Stromal cell of bone marrow (primary cell): ENCODE data around the gene SPATA9.

Experiments
- DNase-seq: peaks from one replicate; pipeline ENCODE4 v3.0.0-alpha.2; 2012; ENCODE audit warnings: low read depth

SPATA9 gene, protein sequence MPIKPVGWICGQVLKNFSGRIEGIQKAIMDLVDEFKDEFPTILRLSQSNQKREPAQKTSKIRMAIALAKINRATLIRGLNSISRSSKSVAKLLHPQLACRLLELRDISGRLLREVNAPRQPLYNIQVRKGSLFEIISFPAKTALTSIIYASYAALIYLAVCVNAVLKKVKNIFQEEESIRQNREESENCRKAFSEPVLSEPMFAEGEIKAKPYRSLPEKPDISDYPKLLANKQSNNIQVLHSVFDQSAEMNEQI

DNA sequence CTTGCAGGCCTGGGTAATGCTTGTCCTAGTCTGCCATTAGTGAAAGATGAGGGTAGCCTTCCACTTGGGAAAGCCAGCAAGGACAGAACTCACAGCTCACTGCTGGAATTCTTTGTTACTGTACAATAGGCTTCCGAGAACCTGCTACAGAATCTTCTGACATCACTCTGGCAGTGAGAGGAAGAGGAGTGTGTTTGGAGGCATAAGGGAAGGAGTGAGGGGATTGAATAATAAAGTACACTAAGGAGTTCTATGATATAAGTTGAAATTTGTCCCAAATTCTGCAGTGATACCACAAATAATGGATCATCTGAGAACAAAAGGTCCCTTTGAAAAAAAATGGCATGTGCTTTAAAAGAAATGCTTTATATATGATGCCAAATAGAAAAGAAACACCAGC, at the start of gene SPATA9:
Gene SPATA9, minus strand, starts transcription at position 101 of the 400 bp plus-strand sequence. CDS start 137 bp downstream, outside the sequence.
- no peak for DNase-seq

DNA sequence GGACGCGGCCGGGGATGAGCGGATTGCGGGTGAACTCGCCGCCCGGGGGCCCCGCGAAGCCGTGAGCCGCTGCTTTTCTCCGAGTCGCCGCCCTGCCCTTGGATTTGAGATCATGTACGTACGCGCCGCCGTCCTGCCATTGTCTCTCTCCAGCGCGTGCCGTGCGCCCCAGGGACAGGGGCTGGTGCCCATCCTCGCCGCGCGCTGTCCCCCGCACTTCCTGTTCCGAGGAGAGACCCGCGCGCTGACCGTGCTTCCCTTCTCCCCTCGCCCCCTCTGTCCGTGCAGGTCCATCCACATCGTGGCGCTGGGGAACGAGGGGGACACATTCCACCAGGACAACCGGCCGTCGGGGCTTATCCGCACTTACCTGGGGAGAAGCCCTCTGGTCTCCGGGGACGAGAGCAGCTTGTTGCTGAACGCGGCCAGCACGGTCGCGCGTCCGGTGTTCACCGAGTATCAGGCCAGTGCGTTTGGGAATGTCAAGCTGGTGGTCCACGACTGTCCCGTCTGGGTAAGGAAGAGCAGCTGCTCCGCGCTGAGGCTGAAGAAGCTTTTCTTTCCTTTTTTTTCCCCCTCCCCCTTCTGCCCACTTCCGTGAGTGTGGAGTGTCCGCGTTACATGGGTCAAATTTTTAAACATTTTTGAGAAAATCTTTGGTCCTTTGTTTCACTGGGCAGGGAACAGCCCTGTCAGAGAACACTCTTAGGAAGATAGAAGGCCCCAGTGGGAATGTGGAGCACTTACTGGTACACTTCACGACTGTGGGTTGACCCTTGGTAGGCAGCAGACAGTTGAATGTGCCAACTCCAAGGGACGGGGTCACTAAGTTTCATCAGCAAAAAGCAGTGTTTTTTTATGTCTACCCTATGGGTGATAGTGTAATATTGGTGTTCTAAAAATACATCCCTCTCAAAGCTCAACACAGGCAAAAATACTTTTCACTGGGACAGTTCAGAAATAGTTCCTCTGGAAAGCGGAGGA, 49.1 kb upstream of the SPATA9 start:
- DNase-seq, result no peak

DNA sequence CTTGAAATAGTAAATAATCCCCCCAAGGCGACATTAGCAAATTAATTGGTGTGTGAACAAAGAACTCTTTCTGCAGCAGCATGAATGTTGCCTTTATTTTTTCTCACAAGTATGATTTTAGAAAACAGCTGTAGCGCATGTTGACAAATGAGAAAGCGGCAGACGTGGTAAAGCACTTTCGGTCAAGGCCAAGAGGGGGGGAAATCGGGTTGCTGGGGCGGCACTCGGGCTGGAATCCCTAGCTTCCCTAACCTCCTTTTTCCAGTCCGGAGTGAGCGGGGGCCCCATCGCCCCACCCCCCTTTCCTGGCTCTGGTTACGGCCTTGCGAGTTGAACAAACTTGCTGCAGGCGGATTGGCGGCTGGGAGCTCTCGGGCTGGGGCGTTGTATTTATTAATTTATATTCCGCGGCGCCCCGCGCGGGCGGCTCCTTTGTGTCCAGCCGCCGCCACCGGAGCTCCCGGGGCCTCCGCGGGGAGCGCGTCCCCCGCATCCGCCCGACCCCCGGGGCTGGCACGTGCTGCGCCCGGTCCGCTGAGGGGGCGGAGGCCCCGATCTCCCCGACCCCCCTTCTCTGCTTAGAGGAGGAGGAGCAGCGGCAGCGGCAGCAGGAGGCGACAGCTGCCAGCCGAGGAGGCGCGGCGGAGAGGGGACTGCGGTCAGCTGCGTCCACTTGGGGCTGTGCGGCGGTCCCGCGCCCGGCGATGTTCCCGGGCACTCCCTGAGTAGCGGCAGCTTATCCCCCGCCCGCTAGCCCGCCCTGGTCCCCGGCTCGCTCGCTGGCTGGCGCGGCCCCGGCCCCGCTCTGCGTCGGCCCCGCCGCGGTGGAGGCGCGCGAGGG, 48.2 kb upstream of the SPATA9 start, which contains the start of gene RHOBTB3:
Gene RHOBTB3, plus strand, starts transcription at position 607 of the 841 bp plus-strand sequence. CDS start 347 bp downstream, outside the sequence.
- peak; percentile 85 for DNase-seq

DNA sequence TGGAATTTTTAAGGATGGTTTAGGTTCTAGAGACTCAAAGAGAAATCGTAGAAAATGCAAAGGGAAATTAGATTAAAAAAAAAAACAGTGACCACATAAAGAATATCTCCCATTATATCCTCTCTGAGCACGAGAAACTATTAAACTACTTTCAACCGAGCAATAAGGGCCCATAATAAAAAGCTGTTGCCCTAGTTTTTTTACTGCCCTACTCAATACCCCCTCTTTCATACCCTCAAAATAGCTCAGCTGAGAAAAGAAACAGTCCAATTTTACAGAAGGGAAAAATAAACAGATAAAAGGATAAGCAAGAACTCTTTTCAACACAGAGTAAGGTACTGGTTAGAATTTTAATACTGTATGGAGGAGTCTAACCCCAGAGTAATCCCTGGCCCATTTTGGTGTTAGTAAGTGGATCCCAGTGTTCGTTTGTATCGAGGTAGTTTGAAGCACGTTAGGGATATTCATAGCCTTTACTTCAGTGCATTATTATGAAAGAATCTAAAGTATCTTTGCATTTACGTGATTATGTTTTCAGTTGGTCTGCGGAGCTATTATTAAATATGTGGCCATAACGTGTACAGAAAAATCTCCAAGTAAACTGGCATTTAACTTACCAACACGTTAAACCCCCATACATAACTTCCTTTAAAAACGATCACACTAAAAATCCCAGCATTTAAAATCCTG, 47.4 kb upstream of the SPATA9 start:
- no peak for DNase-seq

DNA sequence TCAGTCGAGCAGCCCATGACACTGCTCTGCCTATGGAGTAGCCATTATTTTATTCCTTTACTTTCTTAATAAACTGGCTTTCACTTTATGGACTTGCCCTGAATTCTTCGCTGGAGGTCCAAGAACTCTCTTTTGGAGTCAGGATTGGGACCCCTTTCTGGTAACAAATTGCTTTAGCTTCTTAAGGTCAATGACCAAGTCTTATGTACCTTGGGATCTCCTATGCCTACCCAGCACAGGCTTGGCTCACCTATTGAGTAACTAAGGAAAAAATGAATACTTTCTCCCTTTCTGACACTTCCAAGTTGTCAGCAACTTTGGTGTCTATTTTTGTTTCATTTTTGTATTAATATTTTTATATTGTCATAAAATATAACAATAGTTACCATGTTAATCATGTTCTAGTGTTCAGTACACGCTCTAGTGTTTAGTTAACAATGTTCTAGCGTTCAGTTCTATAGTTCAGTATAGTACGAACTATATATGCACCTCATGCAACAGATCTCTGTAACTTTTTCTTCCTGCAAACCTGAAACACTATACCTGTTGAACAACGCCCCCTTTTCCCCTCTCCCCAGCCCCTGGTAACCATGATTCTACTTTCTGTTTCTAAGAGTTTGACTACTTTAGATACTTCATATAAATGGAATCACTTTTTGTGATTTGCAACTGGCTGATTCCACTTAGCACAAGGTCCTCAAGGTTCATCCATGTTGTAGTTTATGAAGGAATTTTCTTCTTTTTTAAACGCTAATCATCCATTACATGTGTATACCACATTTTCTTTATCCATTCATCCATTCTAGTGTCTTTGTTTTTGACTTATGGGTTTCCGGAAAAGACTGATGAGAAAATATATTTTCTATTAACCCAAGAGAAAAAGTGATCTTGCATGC, 46.6 kb upstream of the SPATA9 start:
- DNase-seq, result no peak

DNA sequence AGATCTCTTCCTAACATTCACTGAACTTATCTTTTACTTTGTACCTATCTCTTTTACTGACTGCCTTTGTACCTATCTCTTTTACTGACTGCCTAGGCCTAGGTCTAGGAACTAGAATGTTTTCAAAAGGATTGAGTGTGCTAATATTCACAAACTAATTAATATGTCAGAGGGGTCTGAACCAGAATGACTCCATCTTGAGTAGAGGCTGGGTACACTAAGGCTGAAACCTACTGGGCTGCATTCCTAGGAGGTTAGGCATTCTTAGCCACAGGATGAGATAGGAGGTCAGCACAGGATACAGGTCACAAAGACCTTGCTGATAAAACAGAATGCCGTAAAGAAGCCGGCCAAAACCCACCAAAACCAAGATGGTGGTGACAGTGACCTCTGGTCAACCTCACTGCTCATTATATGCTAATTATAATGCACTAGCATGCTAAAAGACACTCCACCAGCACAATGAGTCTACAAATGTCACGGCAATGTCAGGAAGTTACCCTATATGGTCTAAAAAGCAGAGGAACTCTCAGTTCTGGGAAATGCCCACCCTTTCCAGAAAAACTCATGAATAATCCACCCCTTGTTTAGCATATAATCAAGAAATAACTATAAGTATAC, 45.8 kb upstream of the SPATA9 start:
- DNase-seq, result no peak

DNA sequence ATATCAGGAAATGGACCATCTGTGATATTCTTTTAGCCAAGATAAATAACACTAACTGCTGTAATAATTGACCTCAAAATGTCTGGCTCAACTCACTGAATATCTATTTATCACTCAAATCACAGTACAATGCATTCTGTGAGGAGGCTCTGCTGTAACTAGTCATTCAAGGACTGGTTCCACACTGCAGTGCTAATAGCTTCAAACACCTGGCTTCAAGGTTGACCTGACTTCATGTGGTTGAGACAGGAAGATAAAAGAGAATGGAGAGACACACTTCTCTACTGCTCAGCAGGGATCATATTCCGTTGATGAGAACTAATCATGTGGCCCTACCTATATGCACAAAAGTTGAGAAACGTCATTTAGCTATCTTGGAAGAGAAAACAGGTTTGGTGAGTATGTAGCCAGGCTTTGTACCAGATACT, 45.0 kb upstream of the SPATA9 start:
- DNase-seq, result no peak

DNA sequence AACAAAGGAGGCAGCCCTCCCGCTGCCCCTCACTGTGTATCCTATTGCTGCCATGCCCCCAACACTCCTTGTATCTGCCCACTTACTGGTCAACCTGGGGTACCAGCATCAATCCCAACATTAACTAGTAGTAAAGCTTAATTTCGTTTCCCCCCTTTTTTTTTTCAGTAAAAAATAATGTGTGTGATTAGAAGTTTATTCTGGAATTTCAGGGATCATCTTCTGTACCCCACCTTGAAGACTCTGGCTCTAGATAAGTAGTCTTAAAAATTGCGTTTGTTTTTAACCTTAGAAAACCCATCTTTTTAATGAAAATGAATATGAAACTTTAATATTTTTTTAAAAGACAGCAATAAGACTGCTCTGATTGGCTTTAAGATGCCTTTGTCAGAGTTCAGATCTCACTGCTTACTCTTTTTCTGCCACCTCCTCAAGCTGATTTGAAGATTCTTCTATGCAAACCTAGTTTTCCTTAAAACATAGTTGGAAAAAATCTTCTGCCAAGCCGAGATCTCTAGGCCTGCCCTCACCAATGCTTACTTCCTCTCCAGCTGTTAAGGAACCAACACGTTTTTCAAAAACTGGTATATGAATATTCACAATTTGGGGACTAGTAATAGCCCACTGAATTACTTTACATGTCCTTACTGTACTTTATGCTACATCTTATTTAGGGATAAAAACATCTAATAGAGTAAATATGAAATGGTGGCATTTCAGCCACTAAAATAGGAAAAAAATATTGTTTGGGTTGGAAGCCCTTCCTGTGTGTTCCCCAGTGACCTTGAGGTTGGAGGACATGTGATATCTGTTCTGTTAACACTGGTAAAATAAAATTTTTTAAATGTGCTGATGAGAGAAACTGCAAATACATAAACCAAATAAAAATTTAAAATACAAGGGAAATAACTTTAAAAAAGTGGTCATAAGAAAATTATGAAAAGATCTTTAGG, 44.3 kb upstream of the SPATA9 start:
- DNase-seq, result no peak

DNA sequence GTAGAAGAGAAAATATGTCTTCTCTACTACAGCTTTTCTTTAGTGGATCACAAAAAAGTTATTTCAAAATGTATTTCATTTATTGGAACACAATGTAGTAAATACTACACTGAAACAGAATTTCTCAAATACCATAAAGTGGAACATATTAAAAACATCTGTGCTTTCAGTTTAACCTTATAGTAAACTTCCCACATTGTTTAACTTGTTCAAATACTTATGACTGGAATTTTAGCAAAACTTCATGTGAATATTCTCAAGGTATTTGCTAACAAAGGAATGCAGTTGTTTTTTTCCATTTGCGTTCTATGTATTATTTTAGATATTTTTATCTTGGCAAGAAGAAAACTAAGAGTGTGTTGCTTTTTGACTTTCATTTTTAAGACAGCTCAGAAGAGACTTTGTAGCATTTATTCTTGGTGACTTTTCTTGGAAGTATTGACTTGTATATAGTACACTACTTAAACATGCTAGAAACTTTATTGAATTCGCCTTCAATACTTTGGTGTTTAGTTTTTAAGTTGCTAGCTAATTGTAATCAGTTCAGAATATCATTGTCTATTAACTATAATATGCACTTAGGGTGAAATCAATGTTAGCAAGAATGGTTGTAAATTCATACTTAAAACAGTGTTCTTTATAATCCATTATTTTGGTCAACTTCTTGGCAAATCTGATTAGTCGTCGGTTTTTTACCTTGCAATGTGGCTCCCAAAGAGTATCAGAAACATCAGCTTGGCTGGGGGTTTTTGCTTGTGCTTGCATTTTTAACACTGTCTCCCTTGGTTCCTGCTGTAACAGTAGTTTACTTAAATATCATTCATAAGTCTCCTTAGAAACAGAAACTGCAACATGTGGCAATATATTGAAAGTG, 43.4 kb upstream of the SPATA9 start:
- no peak for DNase-seq

DNA sequence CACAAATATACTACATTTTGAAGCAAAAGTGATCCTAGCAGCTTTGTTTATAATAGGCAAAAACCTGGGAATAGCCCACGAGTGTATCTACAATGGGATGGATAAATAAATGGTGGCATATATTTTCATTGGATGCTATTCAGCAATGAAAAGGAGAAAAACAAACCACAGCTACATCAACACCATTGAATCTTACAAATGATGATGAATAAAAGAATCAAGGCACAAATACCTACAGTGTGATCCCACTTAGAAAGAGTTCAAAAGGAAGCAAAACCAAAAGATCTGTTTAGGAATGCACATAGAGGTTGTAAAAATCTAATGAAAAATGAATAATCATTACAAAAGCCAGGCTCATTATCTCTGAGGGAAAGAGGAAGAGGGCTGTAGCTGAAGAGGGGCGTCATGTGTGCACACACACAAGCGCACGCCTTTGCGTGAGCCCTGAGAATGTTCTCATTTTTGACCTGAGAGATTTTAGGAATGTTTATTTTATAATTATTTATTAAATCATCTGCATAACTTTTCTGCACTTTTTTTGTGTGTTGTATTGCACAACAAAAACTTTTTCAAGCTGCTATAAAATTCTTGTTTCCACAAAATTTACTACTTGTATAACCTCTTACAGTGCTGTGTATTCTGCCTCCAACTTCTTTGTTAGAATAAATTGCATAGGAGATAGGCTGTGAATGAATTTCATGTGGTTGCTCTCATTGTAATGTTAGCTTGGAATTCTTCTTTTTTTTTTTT, 42.5 kb upstream of the SPATA9 start:
- DNase-seq, result no peak

DNA sequence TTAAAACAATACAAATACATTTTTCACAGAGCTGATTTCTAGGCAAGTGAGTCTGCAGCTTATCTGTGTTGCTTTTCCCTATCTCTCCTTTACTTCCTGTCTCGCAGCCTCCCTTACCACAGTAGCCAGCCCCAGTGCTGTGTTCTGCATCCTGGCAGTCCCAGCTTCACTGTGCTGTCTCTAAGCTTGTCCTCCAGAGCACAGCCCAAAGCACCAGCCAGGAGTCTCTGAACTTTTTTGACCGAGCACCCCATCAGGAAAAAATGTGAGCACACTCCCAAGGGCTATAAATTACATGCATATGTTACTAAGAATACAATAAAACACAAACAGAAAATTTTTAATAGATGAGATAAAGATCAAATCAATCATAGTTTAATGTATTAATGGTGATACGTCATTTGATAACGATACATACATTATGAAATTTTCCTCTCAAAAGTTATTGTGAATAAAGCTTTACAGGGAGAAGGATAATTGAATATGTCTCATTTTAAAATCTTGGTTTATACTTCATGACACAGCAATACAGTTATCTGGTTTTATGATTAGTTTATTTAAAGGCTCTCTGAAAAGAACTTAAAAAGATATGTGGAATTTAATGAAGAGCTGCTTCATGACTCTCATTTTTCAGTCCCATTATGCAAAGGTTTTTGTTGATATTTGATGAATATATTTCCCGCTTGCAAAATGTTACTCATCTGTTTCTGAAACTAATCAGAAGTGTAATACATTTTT, 41.0 kb upstream of the SPATA9 start:
- DNase-seq, result no peak

DNA sequence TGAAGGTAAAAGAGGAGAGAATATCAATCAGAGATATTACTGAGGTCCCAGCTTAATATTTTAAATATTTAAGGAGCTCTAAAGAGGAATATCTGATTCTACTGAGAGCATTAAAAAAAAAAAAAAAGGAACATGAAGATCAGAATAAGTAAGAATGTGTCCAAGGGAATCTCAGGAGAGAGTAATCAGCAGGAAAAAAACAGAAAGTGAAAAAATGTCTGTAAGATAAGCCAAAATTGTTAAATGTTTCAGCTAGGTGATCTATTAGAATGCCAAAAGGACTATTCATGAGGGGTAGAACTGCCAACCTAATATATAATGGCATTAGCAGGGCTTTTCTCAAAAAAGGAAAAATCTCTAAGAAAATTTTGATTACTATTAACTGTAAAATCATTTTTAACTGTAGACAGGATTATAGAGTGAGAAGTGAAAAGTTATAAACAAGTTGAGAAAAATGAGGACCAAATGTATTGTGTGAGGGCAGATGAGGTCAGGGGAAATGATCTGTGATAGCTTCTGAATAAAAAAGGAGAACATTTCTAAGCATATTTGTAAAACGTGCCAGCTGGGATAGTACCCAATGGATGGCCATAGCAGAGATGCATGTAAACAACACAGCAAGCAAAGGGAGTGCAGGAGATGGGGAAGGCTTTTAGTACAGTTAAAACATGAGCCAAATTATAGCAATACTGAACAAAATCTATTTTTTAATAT, 38.9 kb upstream of the SPATA9 start:
- DNase-seq, result no peak

DNA sequence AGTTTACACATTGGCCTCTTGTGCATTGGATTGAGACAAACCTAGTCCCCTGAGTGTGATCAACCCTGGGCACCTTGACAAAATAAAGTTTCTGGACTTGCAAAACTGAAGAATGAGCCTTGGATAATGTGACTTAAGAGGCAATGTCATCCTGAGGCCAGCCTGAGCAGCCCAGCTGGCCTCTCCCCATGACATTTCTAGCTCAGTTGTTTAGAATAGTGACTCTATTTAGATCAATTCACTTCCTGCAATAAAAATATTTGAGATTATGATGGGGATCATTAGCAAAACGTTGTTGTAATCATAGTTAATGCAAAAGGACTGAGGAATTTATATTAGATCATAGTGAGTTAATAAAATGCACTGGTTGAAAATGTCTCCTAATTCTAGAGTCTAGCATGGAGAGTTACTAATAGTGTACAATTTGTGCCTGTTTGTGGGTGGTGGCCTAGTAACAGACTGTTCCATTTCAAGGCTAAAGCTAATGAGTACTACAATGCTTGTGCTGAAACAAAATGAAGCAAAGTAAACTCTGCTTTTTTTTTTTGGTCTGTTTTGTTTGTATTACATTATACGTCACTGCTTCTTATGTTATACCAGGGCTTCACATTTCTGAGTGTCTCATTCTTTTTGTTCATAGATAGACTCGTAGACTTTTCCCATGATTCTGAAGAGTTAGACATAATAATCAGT, 37.4 kb upstream of the SPATA9 start:
- DNase-seq, result no peak

DNA sequence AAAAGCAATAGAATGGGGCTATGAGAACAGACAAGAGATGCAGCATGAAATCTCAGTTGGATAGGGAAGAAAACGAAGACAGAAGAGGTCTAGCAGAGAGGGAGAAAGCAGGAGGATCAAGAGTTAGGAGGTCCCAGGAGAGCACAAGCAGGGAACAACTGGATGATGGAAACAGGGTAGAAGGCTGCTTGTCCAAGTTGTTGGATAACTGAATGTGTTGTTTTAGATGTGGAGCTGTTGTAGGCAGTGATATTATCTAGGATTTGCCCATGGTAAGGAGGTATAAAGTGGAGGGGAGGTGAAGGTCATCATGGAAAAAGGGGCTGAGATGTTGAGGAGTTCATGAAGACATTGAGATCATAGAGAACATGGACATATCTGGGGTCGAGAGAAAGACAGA, 35.9 kb upstream of the SPATA9 start:
- DNase-seq, result no peak

DNA sequence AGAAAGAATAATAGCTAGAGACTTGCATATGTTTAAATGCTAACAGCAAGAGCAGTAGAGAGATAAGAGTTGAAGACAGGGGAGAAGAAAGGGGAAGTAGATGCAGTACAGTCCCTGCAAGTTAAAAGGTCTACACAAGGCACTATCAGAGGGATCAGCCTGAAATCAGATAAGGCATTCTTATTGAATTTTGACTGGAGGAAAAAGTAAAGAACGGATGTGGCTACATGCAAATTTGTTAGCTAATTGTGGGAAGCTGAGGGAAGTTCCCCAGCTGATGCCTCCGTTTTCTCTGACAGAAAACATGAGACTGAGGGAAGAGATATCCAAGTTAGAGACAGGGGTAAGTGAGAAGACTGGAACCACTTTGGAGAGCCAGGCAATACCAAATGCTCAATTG, 35.4 kb upstream of the SPATA9 start:
- DNase-seq, result no peak
